Measurements from ENCODE around the gene SCN4A. TPM values are rescaled to one million over a fixed set of nuclear protein-coding genes. Genes with fewer than 3 reads are reported as not detected.
A peak's percentile ranks its signal among the peaks of the same experiment; 100 is the strongest.
"Not testable (repeated sequence)": the region's sequence is repeated elsewhere in the genome, so short reads cannot be mapped to it uniquely, and the experiment has no call there.

SCN4A gene
- total and polyA plus RNA-seq, 2 donors = 0.19 to 0.46 TPM

- H3K9me3 ChIP-seq (ENCODE audit: control insufficient read depth in 2 of 2, insufficient read depth in 1 of 2, low read length in 1 of 2) = peaks cover 0 to 4% of the 10 kb centered on the region in 2 donors
- H3K36me3 ChIP-seq (ENCODE audit: control insufficient read depth in 2 of 2, insufficient read depth in 2 of 2, low read length in 1 of 2) = peaks cover 27 to 29% of the 10 kb centered on the region in 2 donors
- H3K27ac ChIP-seq (ENCODE audit: low read depth in 1 of 2, low read length in 1 of 2) = no peak overlapping the region
- no peaks in the 10 kb centered on the region for H3K27me3 ChIP-seq (ENCODE audit: control insufficient read depth in 2 of 2, insufficient read depth in 1 of 2, low read length in 1 of 2)
- H3K4me1 ChIP-seq (ENCODE audit: control insufficient read depth in 2 of 2, insufficient read depth in 2 of 2, low read length in 2 of 2) = peaks cover 0 to 5% of the 10 kb centered on the region in 2 donors
- no peak overlapping the region for H3K4me3 ChIP-seq (ENCODE audit: low read length in 2 of 2)
- DNase-seq (ENCODE audit: low read depth in 6 of 9, low spot score in 9 of 9) = no peak
- WGBS = 85% methylated on average over 4 of the region's 4 CpGs
Observed at GRCh38 chr17:64008830-64009229, 36.1 kb upstream of the SCN4A start.

GRCh38 chr17:64008346-64008745 lies 35.6 kb upstream of the SCN4A start:
- Histone ChIP-seq H3K4me1 (ENCODE audit: control insufficient read depth in 2 of 2, insufficient read depth in 2 of 2, low read length in 2 of 2) (peaks cover 0 to 5% of the 10 kb centered on the region in 2 donors), H3K27me3 (ENCODE audit: control insufficient read depth in 2 of 2, insufficient read depth in 1 of 2, low read length in 1 of 2) (no peaks in the 10 kb centered on the region), H3K36me3 (ENCODE audit: control insufficient read depth in 2 of 2, insufficient read depth in 2 of 2, low read length in 1 of 2) (peaks cover 32 to 33% of the 10 kb centered on the region in 2 donors), H3K9me3 (ENCODE audit: control insufficient read depth in 2 of 2, insufficient read depth in 1 of 2, low read length in 1 of 2) (peaks cover 0 to 4% of the 10 kb centered on the region in 2 donors), H3K27ac (ENCODE audit: low read depth in 1 of 2, low read length in 1 of 2) (no peak overlapping the region), H3K4me3 (ENCODE audit: low read length in 2 of 2) (no peak overlapping the region)
- DNase-seq (ENCODE audit: low read depth in 6 of 9, low spot score in 9 of 9) = no peak
- WGBS = 97% methylated on average over 5 of the region's 5 CpGs

- Histone ChIP-seq H3K4me1 (ENCODE audit: control insufficient read depth in 2 of 2, insufficient read depth in 2 of 2, low read length in 2 of 2) (peaks cover 0 to 5% of the 10 kb centered on the region in 2 donors), H3K27me3 (ENCODE audit: control insufficient read depth in 2 of 2, insufficient read depth in 1 of 2, low read length in 1 of 2) (no peaks in the 10 kb centered on the region), H3K9me3 (ENCODE audit: control insufficient read depth in 2 of 2, insufficient read depth in 1 of 2, low read length in 1 of 2) (peaks cover 0 to 4% of the 10 kb centered on the region in 2 donors), H3K4me3 (ENCODE audit: low read length in 2 of 2) (no peak overlapping the region), H3K36me3 (ENCODE audit: control insufficient read depth in 2 of 2, insufficient read depth in 2 of 2, low read length in 1 of 2) (peaks cover 37 to 38% of the 10 kb centered on the region in 2 donors), H3K27ac (ENCODE audit: low read depth in 1 of 2, low read length in 1 of 2) (peak overlapping the region in 1 of 2 donors; percentile 50)
- WGBS = 92% methylated on average over 5 of the region's 5 CpGs
- no peak for DNase-seq (ENCODE audit: low read depth in 6 of 9, low spot score in 9 of 9)
Observed at GRCh38 chr17:64007838-64008282, 35.1 kb upstream of the SCN4A start.

DNA sequence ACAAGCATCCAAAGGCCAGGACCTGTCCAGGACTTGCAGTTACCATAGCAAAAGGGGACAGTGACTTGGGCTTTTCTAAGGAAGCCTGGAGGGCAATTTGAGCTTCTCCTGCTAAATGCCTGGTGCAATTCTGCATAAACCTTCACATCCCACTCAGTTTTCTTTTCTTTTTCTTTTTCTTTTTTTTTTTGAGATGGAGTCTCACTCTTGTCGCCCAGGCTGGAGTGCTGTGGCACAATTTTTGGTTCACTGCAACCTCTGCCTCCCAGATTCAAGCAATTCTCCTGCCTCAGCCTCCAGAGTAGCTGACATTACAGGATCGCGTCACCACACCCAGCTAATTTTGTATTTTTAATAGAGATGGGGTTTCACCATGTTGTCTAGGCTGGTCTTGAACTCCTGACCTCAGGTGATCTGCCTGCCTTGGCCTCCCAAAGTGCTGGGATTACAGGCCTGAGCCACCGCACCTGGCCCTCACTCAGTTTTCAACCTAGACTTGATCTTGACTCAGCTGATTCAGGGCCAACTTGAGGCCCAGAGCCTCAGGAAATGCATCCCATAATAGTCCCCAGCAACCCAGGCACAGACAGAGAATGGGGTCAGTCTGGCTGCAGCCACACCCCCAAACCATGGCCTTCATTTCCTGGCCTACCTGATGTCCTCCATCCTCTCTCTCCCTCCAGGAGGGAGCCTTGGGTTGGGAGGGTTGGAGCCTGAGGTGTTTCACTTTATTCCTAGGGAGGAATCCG lies 34.5 kb upstream of the SCN4A start:
- 96% methylated on average over 5 of the region's 5 CpGs for WGBS
- Histone ChIP-seq H3K36me3 (ENCODE audit: control insufficient read depth in 2 of 2, insufficient read depth in 2 of 2, low read length in 1 of 2) (peaks cover 42 to 43% of the 10 kb centered on the region in 2 donors), H3K27ac (ENCODE audit: low read depth in 1 of 2, low read length in 1 of 2) (peak overlapping the region in 1 of 2 donors; percentile 50)
- H3K9me3 ChIP-seq (ENCODE audit: control insufficient read depth in 2 of 2, insufficient read depth in 1 of 2, low read length in 1 of 2); H3K4me1 ChIP-seq (ENCODE audit: control insufficient read depth in 2 of 2, insufficient read depth in 2 of 2, low read length in 2 of 2); H3K4me3 ChIP-seq (ENCODE audit: low read length in 2 of 2); H3K27me3 ChIP-seq (ENCODE audit: control insufficient read depth in 2 of 2, insufficient read depth in 1 of 2, low read length in 1 of 2); DNase-seq (ENCODE audit: low read depth in 6 of 9, low spot score in 9 of 9): not testable (repeated sequence)

GRCh38 chr17:64006361-64007088 lies 33.8 kb upstream of the SCN4A start:
- Histone ChIP-seq H3K4me3 (ENCODE audit: low read length in 2 of 2) (no peak overlapping the region), H3K36me3 (ENCODE audit: control insufficient read depth in 2 of 2, insufficient read depth in 2 of 2, low read length in 1 of 2) (peaks cover 43 to 44% of the 10 kb centered on the region in 2 donors), H3K27ac (ENCODE audit: low read depth in 1 of 2, low read length in 1 of 2) (peak overlapping the region in 1 of 2 donors; percentile 41), H3K27me3 (ENCODE audit: control insufficient read depth in 2 of 2, insufficient read depth in 1 of 2, low read length in 1 of 2) (no peaks in the 10 kb centered on the region), H3K4me1 (ENCODE audit: control insufficient read depth in 2 of 2, insufficient read depth in 2 of 2, low read length in 2 of 2) (peaks cover 0 to 5% of the 10 kb centered on the region in 2 donors), H3K9me3 (ENCODE audit: control insufficient read depth in 2 of 2, insufficient read depth in 1 of 2, low read length in 1 of 2) (peaks cover 0 to 4% of the 10 kb centered on the region in 2 donors)
- no peak for DNase-seq (ENCODE audit: low read depth in 6 of 9, low spot score in 9 of 9)
- WGBS = 87% methylated on average over 13 of the region's 13 CpGs

DNA sequence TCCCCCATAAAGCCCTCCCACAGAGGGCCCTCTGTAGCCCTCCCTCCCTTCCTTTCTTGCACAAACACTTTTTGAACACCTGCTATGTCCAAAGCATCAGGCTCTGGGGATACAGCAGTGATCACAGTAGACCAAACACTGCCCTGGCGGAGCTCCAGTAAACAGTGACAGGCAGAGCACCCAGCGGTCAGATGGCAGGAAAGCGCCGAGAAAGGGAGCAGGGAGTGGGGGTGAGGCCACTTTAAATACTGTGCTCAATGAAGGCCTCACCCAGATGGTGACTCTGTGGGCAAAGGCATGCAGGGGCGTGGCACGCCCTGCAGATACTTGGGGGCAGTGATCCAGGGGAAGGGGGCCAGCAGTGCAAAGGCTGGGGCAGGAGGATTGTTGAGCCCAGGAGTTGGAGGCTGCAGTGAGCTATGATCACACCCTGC lies 33.0 kb upstream of the SCN4A start:
- 80% methylated on average over 6 of the region's 6 CpGs for WGBS
- Histone ChIP-seq H3K27ac (ENCODE audit: low read depth in 1 of 2, low read length in 1 of 2) (no peak overlapping the region), H3K9me3 (ENCODE audit: control insufficient read depth in 2 of 2, insufficient read depth in 1 of 2, low read length in 1 of 2) (peaks cover 0 to 4% of the 10 kb centered on the region in 2 donors), H3K4me3 (ENCODE audit: low read length in 2 of 2) (no peak overlapping the region), H3K27me3 (ENCODE audit: control insufficient read depth in 2 of 2, insufficient read depth in 1 of 2, low read length in 1 of 2) (no peaks in the 10 kb centered on the region), H3K36me3 (ENCODE audit: control insufficient read depth in 2 of 2, insufficient read depth in 2 of 2, low read length in 1 of 2) (peaks cover 43 to 44% of the 10 kb centered on the region in 2 donors), H3K4me1 (ENCODE audit: control insufficient read depth in 2 of 2, insufficient read depth in 2 of 2, low read length in 2 of 2) (peaks cover 0 to 5% of the 10 kb centered on the region in 2 donors)
- no peak for DNase-seq (ENCODE audit: low read depth in 6 of 9, low spot score in 9 of 9)

DNA sequence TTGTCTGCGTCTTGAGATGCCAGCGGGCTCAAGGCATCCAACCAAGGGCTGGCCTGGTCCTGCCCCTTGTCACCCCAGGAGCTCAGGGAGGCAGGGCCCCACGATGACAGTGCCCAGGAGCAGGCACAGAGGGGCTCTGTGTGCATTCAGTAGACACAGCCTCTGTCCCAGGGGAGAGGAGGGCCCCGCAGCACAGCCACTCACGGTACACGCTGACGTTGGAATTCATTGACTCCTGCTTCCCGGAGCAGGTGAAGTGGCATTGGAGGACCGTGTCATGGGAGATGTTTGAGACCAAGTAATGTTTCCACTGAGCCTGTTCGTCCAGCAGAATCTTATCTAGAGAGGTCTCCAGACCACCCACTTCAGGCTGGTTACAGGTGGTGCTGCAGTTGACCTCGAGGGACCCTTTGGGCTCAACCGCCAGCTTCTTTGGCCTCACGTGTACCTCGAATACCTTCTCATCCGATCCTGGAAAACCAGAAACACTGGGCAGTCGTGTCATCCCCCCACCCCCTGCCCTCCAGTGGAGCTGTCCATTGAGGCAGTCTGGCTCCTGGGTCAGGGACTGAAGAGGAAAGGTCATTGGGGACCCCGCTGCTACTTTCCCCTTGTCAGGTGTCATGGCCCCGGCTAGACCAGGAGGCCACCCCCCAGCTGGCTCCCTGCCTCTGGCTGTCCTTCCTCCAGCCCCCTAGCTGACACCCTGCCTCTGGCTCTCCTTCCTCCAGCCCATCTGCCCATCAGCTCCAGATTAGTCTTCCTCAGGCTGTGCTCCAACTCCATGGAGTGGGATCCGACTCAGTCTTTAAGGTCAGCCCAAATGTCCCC lies 32.4 kb upstream of the SCN4A start:
- Histone ChIP-seq H3K9me3 (ENCODE audit: control insufficient read depth in 2 of 2, insufficient read depth in 1 of 2, low read length in 1 of 2) (peaks cover 0 to 4% of the 10 kb centered on the region in 2 donors), H3K4me3 (ENCODE audit: low read length in 2 of 2) (no peak overlapping the region), H3K27ac (ENCODE audit: low read depth in 1 of 2, low read length in 1 of 2) (no peak overlapping the region), H3K36me3 (ENCODE audit: control insufficient read depth in 2 of 2, insufficient read depth in 2 of 2, low read length in 1 of 2) (peaks cover 43% of the 10 kb centered on the region in 2 donors), H3K4me1 (ENCODE audit: control insufficient read depth in 2 of 2, insufficient read depth in 2 of 2, low read length in 2 of 2) (peaks cover 0 to 5% of the 10 kb centered on the region in 2 donors), H3K27me3 (ENCODE audit: control insufficient read depth in 2 of 2, insufficient read depth in 1 of 2, low read length in 1 of 2) (no peaks in the 10 kb centered on the region)
- 95% methylated on average over 19 of the region's 19 CpGs for WGBS
- no peak for DNase-seq (ENCODE audit: low read depth in 6 of 9, low spot score in 9 of 9)

GRCh38 chr17:64004218-64004770 lies 31.6 kb upstream of the SCN4A start:
- no peak overlapping the region for H3K27ac ChIP-seq (ENCODE audit: low read depth in 1 of 2, low read length in 1 of 2)
- no peaks in the 10 kb centered on the region for H3K9me3 ChIP-seq (ENCODE audit: control insufficient read depth in 2 of 2, insufficient read depth in 1 of 2, low read length in 1 of 2)
- 97% methylated on average over 7 of the region's 7 CpGs for WGBS
- H3K4me1 ChIP-seq (ENCODE audit: control insufficient read depth in 2 of 2, insufficient read depth in 2 of 2, low read length in 2 of 2) = peaks cover 0 to 7% of the 10 kb centered on the region in 2 donors
- peaks cover 39 to 43% of the 10 kb centered on the region in 2 donors for H3K36me3 ChIP-seq (ENCODE audit: control insufficient read depth in 2 of 2, insufficient read depth in 2 of 2, low read length in 1 of 2)
- H3K27me3 ChIP-seq (ENCODE audit: control insufficient read depth in 2 of 2, insufficient read depth in 1 of 2, low read length in 1 of 2) = peaks cover 0 to 4% of the 10 kb centered on the region in 2 donors
- DNase-seq (ENCODE audit: low read depth in 6 of 9, low spot score in 9 of 9) = no peak
- no peak overlapping the region for H3K4me3 ChIP-seq (ENCODE audit: low read length in 2 of 2)

Data from thymus (tissue), 11 donors.